HFF-Myc (cell line): ENCODE measurements around the gene DNM2.

Source experiments
- DNase-seq: peaks from one replicate; pipeline ENCODE4 v3.0.0-alpha.2; 2011; ENCODE audit warnings: low read depth; ENCODE audit errors: extremely low read depth
- H3K4me3 ChIP-seq: replicated peaks from 2 replicates; pipeline ENCODE4 v1.5.1; 2011; ENCODE audit warnings: low read depth, mild to moderate bottlenecking, control low read depth, low read length
- CTCF ChIP-seq: IDR thresholded peaks from 2 replicates; pipeline ENCODE4 v1.5.1; 2012; ENCODE audit warnings: mild to moderate bottlenecking, low read depth, low read length, control low read depth; ENCODE audit errors: missing control alignments

DNM2 gene

GRCh38 chr19:10808937-10809649 is 91.2 kb downstream of the DNM2 start:
- no peak for DNase-seq
- H3K4me3 ChIP-seq: no peak overlapping the region
- no peak for TF ChIP-seq CTCF

DNA sequence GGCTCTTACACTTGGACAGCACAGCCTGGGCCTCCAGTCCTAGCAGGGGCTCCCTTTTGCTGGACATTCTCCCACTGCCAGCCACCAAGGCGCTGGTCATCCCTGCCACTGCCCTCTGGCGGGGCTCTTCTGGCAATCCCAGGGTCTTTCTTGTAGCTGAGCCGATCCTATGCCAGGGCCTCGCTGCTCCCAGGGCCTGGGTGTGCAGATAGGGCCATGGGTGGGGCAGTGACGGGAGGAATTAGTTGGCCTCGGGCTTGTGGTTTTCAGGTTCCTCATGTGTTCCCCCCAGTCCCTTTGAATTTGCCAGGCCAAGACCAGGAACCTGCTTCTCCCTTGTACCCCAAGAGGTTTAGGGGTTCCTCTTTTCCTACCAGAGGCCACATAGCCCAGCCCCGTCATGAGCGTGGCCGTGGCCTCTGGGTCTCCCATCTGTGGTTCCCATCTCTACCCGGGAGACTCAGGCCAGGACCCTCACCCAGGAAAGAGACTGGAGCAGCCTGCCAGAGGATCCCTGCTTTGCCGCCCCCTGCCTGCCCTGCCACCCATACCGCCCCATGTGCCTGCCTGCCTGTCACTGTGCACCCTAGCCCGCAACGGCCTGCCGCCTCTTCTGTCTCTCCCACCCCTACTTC is 91.9 kb downstream of the DNM2 start:
- no peak overlapping the region for H3K4me3 ChIP-seq
- no peak for DNase-seq
- TF ChIP-seq CTCF: no peak

DNA sequence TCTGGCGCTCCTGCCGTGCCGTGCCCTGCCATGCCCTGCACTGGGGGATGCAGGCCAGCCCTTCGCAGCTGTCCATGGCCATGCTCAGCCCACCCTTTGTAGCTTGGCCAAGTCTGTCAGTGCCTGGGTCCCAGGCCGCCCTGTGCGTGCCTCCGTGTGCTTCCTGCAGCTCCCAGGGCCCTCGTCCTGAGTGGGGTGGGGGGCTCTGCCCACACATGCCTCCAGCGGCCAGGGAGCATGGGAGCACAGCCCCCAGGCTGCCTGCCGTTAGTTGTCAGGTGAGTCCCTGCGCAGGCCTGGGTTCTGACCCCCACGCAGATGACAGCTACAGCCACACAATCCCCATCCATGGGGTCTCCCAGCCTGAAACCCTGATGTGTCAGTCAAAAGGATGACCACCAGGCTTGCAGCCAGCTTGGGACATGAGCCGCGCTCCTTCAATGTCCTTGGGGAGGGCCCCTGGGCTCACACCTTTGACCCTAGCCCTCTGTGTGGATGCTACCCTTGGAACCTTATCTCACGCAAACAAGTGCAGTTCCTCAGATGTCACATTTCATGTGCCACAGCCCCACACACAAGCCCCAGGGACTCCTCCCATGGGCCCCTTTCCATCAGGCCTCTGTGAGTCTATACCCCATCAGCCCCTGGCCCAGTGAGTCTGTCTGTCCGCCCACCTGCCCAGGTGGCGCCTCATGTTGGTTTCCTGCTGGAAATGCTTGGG is 93.7 kb downstream of the DNM2 start:
- no peak for TF ChIP-seq CTCF

GRCh38 chr19:10812196-10812595 is 94.3 kb downstream of the DNM2 start:
- no peak overlapping the region for H3K4me3 ChIP-seq
- no peak for TF ChIP-seq CTCF
- no peak for DNase-seq

More for the DNA sequence above, 93.7 kb downstream of the DNM2 start:
- no peak for DNase-seq
- no peak overlapping the region for H3K4me3 ChIP-seq

DNA sequence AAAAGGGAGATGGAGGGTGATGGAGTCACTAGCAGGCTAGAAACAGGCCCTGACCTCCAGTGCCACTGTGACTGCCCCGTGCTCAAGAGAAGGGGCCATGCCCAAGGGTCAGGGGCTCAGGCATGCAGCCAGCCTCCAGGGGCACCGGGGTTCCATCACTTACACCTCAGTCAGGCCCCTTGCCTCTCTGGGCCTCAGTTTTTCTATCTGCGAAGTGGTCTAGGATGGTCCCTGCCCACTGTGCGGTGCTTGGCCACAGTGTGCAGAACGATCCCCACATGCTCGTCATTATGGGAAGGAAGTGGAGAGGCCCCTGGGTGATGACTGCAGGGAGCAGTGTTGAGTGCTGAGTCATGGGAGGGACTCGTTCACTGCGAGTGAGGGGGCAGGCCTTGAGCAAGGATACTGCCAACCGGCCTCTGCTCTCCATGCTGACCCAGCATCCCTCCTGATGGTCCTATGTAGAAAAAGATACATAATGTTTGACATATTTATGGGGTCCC is 95.1 kb downstream of the DNM2 start:
- no peak for TF ChIP-seq CTCF
- H3K4me3 ChIP-seq: no peak overlapping the region
- DNase-seq: peak; percentile 91

- no peak for DNase-seq
- TF ChIP-seq CTCF: no peak
- H3K4me3 ChIP-seq: peak overlapping the region; percentile 96
Measured at GRCh38 chr19:10815007-10815536, 97.2 kb downstream of the DNM2 start.
